A673 (cell line): ENCODE measurements around the gene LRP11. TPM values are rescaled to one million over a fixed set of nuclear protein-coding genes. Genes with fewer than 3 reads are reported as not detected.

Experiments used
- total RNA-seq: library from RNA; stranded (reverse); gene quantifications from 2 replicates; pipeline ENCODE4 v1.2.3, GENCODE V29; 2021

LRP11 gene
- total RNA-seq, 1 experiment from 2014 or later = 56.1 TPM

Other genes with a start within 250 kb of the LRP11 start
- 28.3 and 28.7 TPM in 2 replicates for gene KATNA1, start 215.6 kb downstream of the LRP11 start, total RNA-seq
- 35.2 and 39.6 TPM in 2 replicates for gene LATS1, start 146.3 kb downstream of the LRP11 start, total RNA-seq
- gene NUP43, start 117.8 kb downstream of the LRP11 start, total RNA-seq = 87.0 and 88.5 TPM in 2 replicates
- 110 and 115 TPM in 2 replicates for gene PCMT1, start 114.6 kb downstream of the LRP11 start, total RNA-seq
- 0.92 and 3.2 TPM in 2 replicates for gene RAET1E, start 33.8 kb upstream of the LRP11 start, total RNA-seq
- gene RAET1G, start 58.8 kb upstream of the LRP11 start, total RNA-seq = 0.45 TPM in 1 of 2 replicates, not detected in the other
- 2.6 and 4.2 TPM in 2 replicates for gene ULBP2, start 77.7 kb upstream of the LRP11 start, total RNA-seq
- gene ULBP1, start 99.6 kb upstream of the LRP11 start, total RNA-seq = 5.2 and 7.0 TPM in 2 replicates
- gene RAET1L, start 161.2 kb upstream of the LRP11 start, total RNA-seq = not detected in 2 replicates
- 1.5 and 1.6 TPM in 2 replicates for gene ULBP3, start 204.8 kb upstream of the LRP11 start, total RNA-seq